ENCODE measurements around the gene SBNO2. TPM values are rescaled to one million over a fixed set of nuclear protein-coding genes. Genes with fewer than 3 reads are reported as not detected.

The SBNO2 gene
- total and polyA plus RNA-seq, 2 donors (not counting 1 experiment from before 2014, with no cell fraction given): 42.8 to 83.3 TPM

- ATAC-seq (ENCODE audit: low read depth) (no peak), DNase-seq (no peak)
- ChIA-PET POLR2A (interaction anchor here (0.6 kb wide), 1 partner anchor 8 kb away, joined by 5 read pairs; no protein-coding TSS in a partner anchor), CTCF (no interaction called here)
- Histone ChIP-seq H3K27me3 (replicated peaks in 1 of 4; ENCODE audit: control extremely low read depth in 1 of 4, control insufficient read depth in 3 of 4, insufficient read depth in 4 of 4, low read length in 3 of 4) (no peaks in the 10 kb centered on the region), H3K9ac (ENCODE audit: low read length) (no peak overlapping the region), H3K4me2 (replicated peaks; ENCODE audit: low read depth, low read length, poor library complexity, severe bottlenecking) (no peak overlapping the region), H3K4me1 (ENCODE audit: control insufficient read depth in 2 of 2, insufficient read depth in 2 of 2, low read length in 2 of 2) (peaks cover 4 to 5% of the 10 kb centered on the region in 2 donors), H3K4me3 (ENCODE audit: control extremely low read depth in 1 of 5, extremely low read depth in 1 of 5, insufficient read depth in 1 of 5, low read depth in 2 of 5, low read length in 4 of 5) (no peak overlapping the region), H3K36me3 (replicated peaks in 1 of 2; ENCODE audit: control extremely low read depth in 1 of 2, control insufficient read depth in 1 of 2, extremely low read depth in 1 of 2, insufficient read depth in 2 of 2, low read length in 1 of 2) (peaks cover 0 to 5% of the 10 kb centered on the region in 2 experiments), H2AFZ (ENCODE audit: insufficient read depth, low read depth, low read length, poor library complexity, severe bottlenecking) (no peak overlapping the region), H3K27ac (ENCODE audit: low read length in 2 of 2) (no peak overlapping the region), H3K79me2 (ENCODE audit: control insufficient read depth, insufficient read depth, low read length) (peaks cover 87% of the 10 kb centered on the region), H3K9me3 (ENCODE audit: control extremely low read depth in 1 of 3, control insufficient read depth in 2 of 3, insufficient read depth in 1 of 3, low read length in 2 of 3) (no peaks in the 10 kb centered on the region), H4K20me1 (ENCODE audit: control insufficient read depth, insufficient read depth, low read length, poor library complexity, severe bottlenecking) (peaks cover 79% of the 10 kb centered on the region)
- Mint-ChIP-seq H3K27me3 (no peaks in the 10 kb centered on the region), H3K4me1 (peaks cover 26% of the 10 kb centered on the region), H3K9me3 (ENCODE audit: insufficient read depth) (no peaks in the 10 kb centered on the region), H3K27ac (no peak overlapping the region), H3K4me3 (no peak overlapping the region)
- TF ChIP-seq EZH2 (IDR thresholded peaks at IDR 0.05; ENCODE audit: borderline replicate concordance, insufficient read depth, low read depth, low read length, poor library complexity, severe bottlenecking) (no peak), CTCF (IDR thresholded peaks at IDR 0.05) (no peak)
- WGBS (ENCODE audit: insufficient coverage): 86% methylated on average over 32 of the region's 35 CpGs
- intact Hi-C loops (cut with micrococcal nuclease): no loop called here
Measured at GRCh38 chr19:1167687-1168571, 6.1 kb downstream of the SBNO2 start.
